Choroid plexus epithelial cell (primary cell): Measurements from ENCODE around the gene PIGH.

Experiments used
- DNase-seq: peaks from one replicate; pipeline ENCODE4 v3.0.0-alpha.2; 2010; ENCODE audit warnings: low read depth
- H3K4me3 ChIP-seq: 2 replicates; pipeline ENCODE4 v1.5.1; 2011; ENCODE audit warnings: low read depth, mild to moderate bottlenecking, control low read depth, low read length, moderate library complexity
- CTCF ChIP-seq: conservative IDR thresholded peaks from 2 replicates; pipeline ENCODE4 v1.5.1; 2011; ENCODE audit warnings: low read depth, mild to moderate bottlenecking, control low read depth, inconsistent platforms, low read length, moderate library complexity

Gene PIGH

GRCh38 chr14:67574806-67575205 is 25.3 kb downstream of the PIGH start:
- no peak for TF ChIP-seq CTCF
- no peak for DNase-seq
- no peak overlapping the region for H3K4me3 ChIP-seq

DNA sequence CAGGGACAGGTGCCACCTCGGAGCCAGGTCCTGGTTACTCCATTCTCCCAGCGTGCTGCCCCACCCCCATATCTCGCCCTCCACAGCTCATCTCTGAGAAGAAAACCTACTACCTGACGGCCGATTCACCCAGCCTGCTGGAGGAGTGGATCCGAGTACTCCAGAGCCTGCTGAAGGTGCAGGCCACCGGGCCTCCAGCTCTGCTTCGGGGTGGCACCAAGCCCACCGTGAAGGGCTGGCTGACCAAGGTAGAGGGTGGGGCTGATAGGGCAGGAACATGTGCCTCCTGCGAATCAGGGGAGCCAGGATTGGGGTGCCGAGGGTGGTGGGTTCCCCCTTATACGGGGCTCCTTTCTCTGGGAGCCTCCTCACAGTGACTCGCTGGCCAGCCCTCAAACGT is 25.9 kb downstream of the PIGH start:
- H3K4me3 ChIP-seq = no peak overlapping the region
- DNase-seq = no peak
- TF ChIP-seq CTCF = no peak

GRCh38 chr14:67573228-67574010 is 26.6 kb downstream of the PIGH start:
- DNase-seq = no peak
- no peak overlapping the region for H3K4me3 ChIP-seq
- TF ChIP-seq CTCF = no peak

DNA sequence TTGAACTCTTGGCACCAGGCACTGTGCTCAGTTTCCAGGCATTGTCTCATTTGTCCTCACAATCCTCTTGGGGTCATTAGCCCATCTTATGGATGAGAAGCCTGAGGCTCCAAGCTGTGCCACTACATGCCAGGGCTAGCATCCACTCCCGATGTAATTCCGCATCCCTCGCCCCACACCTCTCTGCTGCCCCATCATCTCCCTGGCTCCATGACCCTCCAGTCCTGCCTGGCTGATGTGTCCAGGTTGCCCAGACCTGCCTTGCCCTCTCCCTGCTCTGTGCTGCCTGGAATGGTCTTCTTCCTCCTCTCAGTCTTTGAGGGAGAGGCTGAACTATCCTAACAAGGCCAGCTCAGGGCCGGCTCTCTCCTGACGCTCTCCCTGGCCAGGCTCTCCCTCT is 27.5 kb downstream of the PIGH start:
- DNase-seq = no peak
- no peak overlapping the region for H3K4me3 ChIP-seq
- TF ChIP-seq CTCF = no peak

DNA sequence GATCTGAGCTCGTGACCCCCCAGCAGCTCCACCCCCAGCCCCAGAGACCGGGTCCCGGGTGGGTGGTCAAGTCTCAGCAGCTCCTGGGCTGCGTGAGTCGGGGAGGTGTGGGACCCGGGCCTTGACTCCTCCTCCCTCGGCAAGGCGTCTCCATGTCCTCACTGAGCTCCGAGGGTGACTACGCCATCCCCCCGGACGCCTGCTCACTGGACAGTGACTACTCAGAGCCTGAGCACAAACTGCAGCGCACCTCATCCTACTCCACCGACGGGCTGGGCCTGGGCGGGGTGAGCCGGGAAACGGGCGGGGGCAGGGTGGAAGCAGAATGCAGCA is 28.1 kb downstream of the PIGH start:
- H3K4me3 ChIP-seq = no peak overlapping the region
- no peak for DNase-seq
- TF ChIP-seq CTCF = no peak

- TF ChIP-seq CTCF = peak; percentile 97
- H3K4me3 ChIP-seq = no peak overlapping the region
- DNase-seq = peak; percentile 69
Measured at GRCh38 chr14:67571275-67571990, 28.6 kb downstream of the PIGH start.

- H3K4me3 ChIP-seq = no peak overlapping the region
- no peak for TF ChIP-seq CTCF
- DNase-seq = no peak
Measured at GRCh38 chr14:67570453-67570852, 29.6 kb downstream of the PIGH start.
